Measurements from ENCODE around the gene ABCA13. TPM values are rescaled to one million over a fixed set of nuclear protein-coding genes. Genes with fewer than 3 reads are reported as not detected.

Gene ABCA13
- total RNA-seq, 1 experiment from 2014 or later, result 1.7 TPM

DNA sequence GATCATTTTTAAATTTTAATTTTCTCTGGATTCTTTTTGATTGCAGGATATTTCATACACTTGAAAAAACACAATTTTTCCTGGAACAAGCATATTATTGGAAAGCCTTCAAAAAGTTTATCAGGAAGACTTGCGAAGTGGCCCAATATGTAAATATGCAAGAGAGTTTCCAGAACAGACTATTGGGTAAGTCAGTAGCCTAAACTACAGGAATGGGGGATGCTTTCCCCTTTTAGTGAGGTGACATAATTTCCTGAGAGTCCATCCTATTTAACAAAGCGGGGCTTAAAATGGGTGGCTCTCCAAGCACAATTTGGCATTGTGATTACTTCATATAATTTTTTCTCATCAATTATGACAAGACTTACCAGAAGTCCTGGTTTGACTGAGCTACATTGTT, 77.9 kb downstream of the ABCA13 start:
- intact Hi-C loops (cut with micrococcal nuclease; ENCODE audit: unreplicated experiment), result no loop called here
- Histone ChIP-seq H3K27ac (ENCODE audit: low read length) (no peak overlapping the region), H3K4me1 (ENCODE audit: control insufficient read depth, insufficient read depth, low read length) (no peaks in the 10 kb centered on the region), H3K4me3 (ENCODE audit: low read depth in 2 of 2, low read length in 2 of 2) (no peak overlapping the region), H3K27me3 (ENCODE audit: control insufficient read depth, insufficient read depth, low read length) (no peaks in the 10 kb centered on the region; the same call in 1 of the 2 replicates), H3K9me3 (ENCODE audit: control insufficient read depth, insufficient read depth, low read depth, low read length) (no peaks in the 10 kb centered on the region), H3K36me3 (ENCODE audit: control insufficient read depth, insufficient read depth, low read length) (no peaks in the 10 kb centered on the region)
- no peak for DNase-seq (ENCODE audit: low read depth, low spot score)
- ChIA-PET POLR2A (no interaction called here), CTCF (no interaction called here)
- in situ Hi-C loops (cut with HindIII; ENCODE audit: low pct_unique_long_range_greater_than_20kb, low sequenced_read_pairs), result no loop called here
- TF ChIP-seq, protein P1, sequence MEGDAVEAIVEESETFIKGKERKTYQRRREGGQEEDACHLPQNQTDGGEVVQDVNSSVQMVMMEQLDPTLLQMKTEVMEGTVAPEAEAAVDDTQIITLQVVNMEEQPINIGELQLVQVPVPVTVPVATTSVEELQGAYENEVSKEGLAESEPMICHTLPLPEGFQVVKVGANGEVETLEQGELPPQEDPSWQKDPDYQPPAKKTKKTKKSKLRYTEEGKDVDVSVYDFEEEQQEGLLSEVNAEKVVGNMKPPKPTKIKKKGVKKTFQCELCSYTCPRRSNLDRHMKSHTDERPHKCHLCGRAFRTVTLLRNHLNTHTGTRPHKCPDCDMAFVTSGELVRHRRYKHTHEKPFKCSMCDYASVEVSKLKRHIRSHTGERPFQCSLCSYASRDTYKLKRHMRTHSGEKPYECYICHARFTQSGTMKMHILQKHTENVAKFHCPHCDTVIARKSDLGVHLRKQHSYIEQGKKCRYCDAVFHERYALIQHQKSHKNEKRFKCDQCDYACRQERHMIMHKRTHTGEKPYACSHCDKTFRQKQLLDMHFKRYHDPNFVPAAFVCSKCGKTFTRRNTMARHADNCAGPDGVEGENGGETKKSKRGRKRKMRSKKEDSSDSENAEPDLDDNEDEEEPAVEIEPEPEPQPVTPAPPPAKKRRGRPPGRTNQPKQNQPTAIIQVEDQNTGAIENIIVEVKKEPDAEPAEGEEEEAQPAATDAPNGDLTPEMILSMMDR (IDR thresholded peaks at IDR 0.05), result no peak
- TF ChIP-seq SIN3A (IDR thresholded peaks at IDR 0.05; ENCODE audit: borderline replicate concordance, insufficient read depth, low read depth, low read length), result no peak
- no peak for TF ChIP-seq TCF7L2 (IDR thresholded peaks at IDR 0.05; ENCODE audit: low read depth, low read length)
- TF ChIP-seq POLR2AphosphoS5 (IDR thresholded peaks at IDR 0.05; ENCODE audit: low read depth, low read length), result no peak
- TF ChIP-seq, protein P2, sequence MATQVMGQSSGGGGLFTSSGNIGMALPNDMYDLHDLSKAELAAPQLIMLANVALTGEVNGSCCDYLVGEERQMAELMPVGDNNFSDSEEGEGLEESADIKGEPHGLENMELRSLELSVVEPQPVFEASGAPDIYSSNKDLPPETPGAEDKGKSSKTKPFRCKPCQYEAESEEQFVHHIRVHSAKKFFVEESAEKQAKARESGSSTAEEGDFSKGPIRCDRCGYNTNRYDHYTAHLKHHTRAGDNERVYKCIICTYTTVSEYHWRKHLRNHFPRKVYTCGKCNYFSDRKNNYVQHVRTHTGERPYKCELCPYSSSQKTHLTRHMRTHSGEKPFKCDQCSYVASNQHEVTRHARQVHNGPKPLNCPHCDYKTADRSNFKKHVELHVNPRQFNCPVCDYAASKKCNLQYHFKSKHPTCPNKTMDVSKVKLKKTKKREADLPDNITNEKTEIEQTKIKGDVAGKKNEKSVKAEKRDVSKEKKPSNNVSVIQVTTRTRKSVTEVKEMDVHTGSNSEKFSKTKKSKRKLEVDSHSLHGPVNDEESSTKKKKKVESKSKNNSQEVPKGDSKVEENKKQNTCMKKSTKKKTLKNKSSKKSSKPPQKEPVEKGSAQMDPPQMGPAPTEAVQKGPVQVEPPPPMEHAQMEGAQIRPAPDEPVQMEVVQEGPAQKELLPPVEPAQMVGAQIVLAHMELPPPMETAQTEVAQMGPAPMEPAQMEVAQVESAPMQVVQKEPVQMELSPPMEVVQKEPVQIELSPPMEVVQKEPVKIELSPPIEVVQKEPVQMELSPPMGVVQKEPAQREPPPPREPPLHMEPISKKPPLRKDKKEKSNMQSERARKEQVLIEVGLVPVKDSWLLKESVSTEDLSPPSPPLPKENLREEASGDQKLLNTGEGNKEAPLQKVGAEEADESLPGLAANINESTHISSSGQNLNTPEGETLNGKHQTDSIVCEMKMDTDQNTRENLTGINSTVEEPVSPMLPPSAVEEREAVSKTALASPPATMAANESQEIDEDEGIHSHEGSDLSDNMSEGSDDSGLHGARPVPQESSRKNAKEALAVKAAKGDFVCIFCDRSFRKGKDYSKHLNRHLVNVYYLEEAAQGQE (IDR thresholded peaks at IDR 0.05; ENCODE audit: insufficient read depth in 1 of 2, low read depth in 2 of 2, low read length in 1 of 2), result no peak
- no peak for ATAC-seq
- no TSS peak for BruUV-seq (replicated peaks)

DNA sequence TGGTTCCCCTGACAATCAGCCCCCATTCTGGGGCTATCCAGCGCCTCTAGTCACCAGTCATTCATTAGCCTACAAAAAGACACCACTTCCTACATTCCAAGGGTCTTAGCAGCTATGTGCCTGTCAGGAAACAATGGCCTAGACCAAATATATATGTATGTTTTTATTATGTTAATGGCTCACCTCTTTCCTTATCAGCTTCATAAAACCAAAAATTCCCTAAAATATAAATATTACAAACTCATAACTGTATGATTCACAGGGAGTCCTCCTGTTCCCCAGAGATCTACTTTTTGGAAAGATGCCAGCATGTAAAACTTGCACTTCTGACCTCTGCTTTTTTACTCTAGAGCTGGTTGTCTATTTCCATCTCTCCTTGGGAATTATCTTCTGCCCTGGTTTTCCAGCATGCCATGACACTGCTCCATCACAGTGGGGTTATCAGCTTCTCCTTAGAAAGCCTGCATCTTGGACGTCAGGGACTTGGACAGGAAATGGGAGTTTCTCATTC, 79.2 kb downstream of the ABCA13 start:
- ChIA-PET POLR2A (no interaction called here), CTCF (no interaction called here)
- Histone ChIP-seq H3K4me3 (ENCODE audit: low read depth in 2 of 2, low read length in 2 of 2) (no peak overlapping the region), H3K9me3 (ENCODE audit: control insufficient read depth, insufficient read depth, low read depth, low read length) (no peaks in the 10 kb centered on the region), H3K36me3 (ENCODE audit: control insufficient read depth, insufficient read depth, low read length) (no peaks in the 10 kb centered on the region), H3K27ac (ENCODE audit: low read length) (no peak overlapping the region), H3K27me3 (ENCODE audit: control insufficient read depth, insufficient read depth, low read length) (no peaks in the 10 kb centered on the region), H3K4me1 (ENCODE audit: control insufficient read depth, insufficient read depth, low read length) (no peaks in the 10 kb centered on the region)
- no peak for TF ChIP-seq SIN3A (IDR thresholded peaks at IDR 0.05; ENCODE audit: borderline replicate concordance, insufficient read depth, low read depth, low read length)
- TF ChIP-seq, protein P2 (IDR thresholded peaks at IDR 0.05; ENCODE audit: insufficient read depth in 1 of 2, low read depth in 2 of 2, low read length in 1 of 2), result no peak
- TF ChIP-seq TCF7L2 (IDR thresholded peaks at IDR 0.05; ENCODE audit: low read depth, low read length), result no peak
- no peak for TF ChIP-seq POLR2AphosphoS5 (IDR thresholded peaks at IDR 0.05; ENCODE audit: low read depth, low read length)
- ATAC-seq, result no peak
- no peak for DNase-seq (ENCODE audit: low read depth, low spot score)
- intact Hi-C loops (cut with micrococcal nuclease; ENCODE audit: unreplicated experiment) (no loop called here), in situ Hi-C loops (cut with HindIII; ENCODE audit: low pct_unique_long_range_greater_than_20kb, low sequenced_read_pairs) (no loop called here)
- BruUV-seq (replicated peaks), result no TSS peak

Measured in Panc1 (cell line).